GM19324 (cell line): Measurements from ENCODE around the gene C4BPA.

Experiments
- ATAC-seq: cut with Tn5 transposase; IDR thresholded peaks from one replicate; pipeline ENCODE4 v1.9.1; 2021; ENCODE audit warnings: mild to moderate bottlenecking, moderate library complexity; ENCODE audit not compliant: unreplicated experiment, low FRiP score

The C4BPA gene

DNA sequence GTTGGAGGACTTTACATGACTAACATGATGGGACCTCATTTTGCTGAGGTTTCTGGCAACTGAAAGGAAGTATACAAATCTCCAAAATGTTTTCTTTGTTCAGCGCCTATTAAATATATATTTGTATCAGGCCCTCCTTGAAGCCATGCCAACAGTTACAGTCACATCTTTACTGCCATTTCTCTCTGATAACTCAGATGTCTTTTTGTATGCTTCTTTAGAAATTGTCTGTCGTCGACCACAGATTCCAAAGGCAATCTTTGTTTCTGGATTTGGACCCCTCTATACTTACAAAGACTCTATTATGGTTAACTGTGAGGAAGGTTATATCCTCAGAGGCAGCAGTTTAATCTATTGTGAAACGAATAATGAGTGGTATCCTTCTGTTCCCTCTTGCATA, 69.4 kb downstream of the C4BPA start:
- ATAC-seq = no peak

DNA sequence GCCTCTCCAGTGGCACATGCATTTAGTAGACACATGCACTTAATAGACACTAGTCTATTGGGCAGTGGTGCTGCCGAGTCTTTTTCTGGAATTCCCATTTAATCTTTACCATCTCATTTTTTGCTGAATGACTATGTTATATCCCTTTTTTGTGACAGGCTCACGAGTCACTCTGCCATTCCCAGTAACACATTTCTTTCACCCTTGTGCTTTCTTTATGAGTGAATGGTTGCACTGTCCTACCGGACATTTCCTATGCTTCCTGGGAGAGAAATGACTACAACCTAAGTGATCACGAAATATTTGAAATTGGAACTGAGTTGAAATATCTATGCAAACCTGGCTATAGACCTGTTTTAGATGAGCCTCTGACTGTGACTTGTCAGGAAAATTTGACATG, 70.9 kb downstream of the C4BPA start:
- ATAC-seq = no peak

DNA sequence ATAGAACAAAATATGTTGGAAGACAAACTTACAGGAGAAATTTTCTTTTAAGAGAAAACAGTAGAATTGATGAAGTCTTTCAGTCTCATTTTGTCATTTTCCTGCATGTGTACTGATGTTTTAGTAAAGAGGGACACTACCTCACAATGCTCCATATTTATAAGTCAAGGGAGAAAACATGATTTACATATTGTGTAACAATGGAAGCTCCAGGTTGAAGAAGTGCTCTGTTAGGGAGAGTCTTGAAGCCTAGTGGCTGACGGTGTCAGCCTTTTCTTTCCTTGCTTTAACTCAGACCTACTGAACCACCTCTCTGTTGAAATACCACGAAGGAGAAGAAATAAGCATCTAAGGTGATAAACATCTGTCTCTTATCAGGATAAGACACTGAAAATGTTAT, 75.0 kb downstream of the C4BPA start:
- ATAC-seq = no peak

DNA sequence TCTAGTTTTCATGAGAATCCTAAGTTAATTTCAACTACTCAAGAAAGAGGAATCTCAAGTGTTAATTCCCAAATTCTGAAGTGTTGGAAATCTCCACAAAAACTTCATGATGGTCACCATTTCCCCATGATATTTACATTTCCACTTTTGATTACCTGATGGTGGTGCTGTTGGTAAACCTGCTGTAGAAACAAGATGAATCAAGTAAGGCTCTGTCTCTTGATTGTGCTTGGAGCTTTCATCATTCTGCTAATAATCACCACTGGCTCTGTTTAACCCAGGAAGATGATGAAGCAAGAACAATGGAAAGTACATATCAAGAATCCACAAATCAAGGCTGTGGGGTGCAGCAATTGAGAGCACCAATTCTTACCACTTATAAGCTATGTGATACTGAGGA, 77.8 kb downstream of the C4BPA start:
- ATAC-seq = no peak

DNA sequence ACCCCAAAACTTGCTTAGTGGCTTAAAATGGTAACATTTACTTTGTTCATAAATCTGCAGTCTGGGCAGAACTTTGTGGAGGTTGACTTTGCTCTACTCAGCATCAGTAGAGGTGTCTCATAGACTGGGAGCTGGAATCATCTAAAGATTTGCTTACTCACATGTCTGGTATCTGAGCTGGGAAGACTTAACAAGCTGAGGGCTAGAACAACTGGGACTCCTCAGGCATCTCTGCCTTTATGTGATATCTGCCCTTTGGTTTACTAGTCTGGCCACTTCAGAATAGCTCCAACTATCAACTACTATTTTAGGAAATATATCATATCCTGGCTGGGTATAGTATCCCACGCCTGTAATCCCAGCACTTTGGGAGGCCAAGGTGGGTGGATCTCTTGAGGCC, 82.5 kb downstream of the C4BPA start:
- no peak for ATAC-seq

DNA sequence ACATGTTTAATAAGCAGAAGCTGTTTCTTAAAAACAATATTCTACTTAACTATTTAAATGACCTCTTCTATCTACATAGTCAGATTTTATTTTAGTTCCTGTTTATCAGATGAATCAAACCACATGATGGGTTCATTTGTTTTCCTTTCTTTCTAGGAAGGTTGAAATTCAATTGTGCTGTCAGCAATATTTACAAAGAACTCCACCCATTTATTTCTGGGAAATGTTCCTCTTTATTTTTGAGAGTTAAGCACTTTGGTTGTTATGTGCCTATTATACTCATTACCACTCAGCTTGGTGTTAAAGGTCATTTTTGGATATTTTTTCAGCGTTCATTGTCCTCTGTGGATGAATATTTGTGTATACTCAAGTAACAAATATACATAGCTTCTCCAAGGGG, 84.9 kb downstream of the C4BPA start:
- no peak for ATAC-seq

DNA sequence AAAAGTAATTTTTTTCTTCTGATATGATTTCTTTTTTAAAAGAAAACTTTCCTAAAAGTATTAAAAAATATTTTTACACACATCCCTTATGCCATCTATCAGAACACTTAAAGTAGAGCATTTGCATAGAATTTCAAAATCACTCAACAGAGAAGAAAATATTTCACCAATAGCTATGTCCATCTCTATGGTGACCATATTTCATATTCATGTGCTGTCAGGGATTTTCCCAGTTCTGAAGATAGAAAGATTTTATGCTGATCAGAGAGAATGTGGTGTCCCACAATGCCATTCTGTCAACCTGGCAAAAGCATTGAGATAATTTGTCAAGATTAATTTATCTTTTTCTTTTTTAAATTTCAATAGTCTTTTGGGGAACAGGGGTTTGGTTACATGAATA, 87.0 kb downstream of the C4BPA start:
- ATAC-seq = no peak

DNA sequence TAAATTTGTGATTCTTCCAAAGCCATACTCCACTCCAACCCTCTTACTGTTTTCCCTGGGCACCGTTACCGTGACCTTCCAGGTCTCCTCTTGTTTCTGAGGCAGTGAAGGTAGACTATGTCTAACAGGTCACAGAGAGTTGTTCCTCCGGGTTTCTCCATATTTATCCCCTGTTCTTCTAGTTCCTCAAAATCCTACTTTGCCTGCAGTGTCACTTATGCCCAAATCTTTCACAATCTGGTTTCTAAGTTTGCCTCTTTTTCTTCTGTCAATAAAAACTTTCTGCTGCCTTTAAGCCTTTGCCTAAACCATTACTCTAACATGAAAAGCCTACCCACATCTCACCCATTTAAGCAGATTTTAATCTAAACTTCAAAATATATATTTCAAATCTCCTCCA, 87.7 kb downstream of the C4BPA start:
- no peak for ATAC-seq

DNA sequence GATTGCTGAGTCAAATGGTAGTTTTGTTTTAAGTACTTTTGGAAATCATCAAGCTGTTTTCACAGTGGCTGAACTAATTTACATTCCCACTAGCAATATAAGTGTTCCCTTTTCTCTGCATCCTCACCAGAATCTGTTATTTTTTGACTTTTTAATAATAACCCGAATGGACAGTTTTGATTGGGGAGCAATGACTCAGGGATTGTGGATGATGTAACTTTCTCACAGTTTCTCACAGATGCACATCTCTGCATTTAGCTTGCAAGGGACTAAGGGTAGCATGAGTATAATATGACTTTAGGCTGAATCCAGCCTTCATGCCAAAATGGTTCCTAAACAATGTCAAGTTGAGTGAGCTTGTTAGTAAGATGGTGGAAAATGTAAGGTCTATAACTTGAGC, 90.2 kb downstream of the C4BPA start:
- no peak for ATAC-seq
